Activated effector memory CD4-positive, alpha-beta T cell treated with anti-CD3 and anti-CD28 coated beads, Interleukin-2, amount 50 U/mL, for 16 hours (primary cell): ENCODE measurements around the gene CARD10.
A peak's percentile ranks its signal among the peaks of the same experiment; 100 is the strongest.
"Not testable (repeated sequence)": the region's sequence is repeated elsewhere in the genome, so short reads cannot be mapped to it uniquely, and the experiment has no call there.

ENCODE experiments used
- DNase-seq: peaks from one replicate; pipeline ENCODE4 v3.0.0-alpha.2; 2020

CARD10 gene

DNA sequence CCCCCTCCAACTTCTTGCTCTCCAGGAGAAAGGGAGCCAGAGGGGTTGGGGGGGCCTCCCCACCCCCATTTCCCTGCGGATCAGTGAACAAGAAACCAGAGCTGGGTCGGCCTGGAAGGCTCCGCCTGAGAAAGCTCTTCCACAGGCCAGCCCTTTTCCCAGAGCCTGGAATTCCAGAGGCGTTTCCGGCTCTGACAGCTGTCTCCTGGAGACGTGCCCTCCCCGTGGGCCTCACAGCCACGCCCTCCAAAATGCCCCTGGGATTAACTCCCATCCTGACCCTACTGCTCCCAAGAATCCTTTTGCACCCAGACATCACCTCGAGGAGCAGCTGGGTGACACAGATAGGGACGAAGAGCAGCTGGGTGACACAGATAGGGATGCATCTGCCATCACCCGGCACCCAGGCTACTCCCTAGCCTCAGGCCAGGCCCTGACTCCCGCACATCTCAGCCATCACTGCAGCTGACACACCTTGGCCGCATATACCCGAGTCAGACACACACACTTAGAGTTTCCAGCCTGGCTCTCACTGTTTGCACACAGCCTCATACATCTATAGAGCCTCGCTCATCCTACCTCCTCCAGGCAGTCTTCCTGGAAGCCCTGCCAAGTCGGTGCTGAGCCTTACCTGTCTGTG, 33.4 kb upstream of the CARD10 start:
- DNase-seq = no peak

DNA sequence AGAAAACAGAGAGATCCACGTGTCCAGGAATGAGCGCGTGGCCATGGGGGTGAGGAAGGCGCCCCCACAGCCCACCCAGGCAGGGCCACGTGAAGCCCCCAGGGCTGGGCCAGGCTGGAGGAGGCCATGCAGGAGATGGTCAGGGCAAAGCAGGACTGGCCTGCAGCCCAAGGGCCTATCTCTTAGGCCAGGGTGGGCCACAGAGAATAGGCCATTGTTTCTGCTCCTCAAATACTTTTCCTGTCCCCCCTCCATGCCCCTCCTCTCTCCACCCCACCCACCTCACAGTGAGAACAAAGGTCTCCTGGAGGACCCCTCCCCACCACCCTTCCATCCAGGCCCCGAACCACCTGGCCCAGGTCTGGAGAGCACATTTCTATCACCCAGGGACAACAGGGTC, 32.8 kb upstream of the CARD10 start:
- DNase-seq = no peak

DNA sequence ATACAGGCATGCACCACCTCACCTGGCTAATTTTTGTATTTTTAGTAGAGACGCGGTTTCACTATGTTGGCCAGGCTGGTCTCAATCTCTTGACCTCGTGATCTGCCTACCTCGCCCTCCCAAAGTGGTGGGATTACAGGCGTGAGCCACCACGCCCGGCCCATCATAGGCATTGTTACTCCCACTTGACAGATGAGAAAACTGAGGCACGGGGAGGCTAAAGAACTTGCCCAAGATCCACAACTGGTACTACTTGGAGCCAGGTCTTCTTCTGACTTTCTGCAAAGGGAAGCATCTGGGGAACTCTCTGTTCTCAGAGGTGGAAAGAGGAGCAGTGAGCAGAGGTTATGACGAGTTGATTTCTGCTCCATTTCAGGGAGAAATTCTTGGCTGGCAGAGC, 31.7 kb upstream of the CARD10 start:
- DNase-seq = not testable (repeated sequence)

- DNase-seq = no peak
Observed at GRCh38 chr22:37549704-37550059, 30.5 kb upstream of the CARD10 start.

GRCh38 chr22:37547251-37547741, 28.1 kb upstream of the CARD10 start:
- DNase-seq = no peak

GRCh38 chr22:37546437-37547250, 27.4 kb upstream of the CARD10 start:
- no peak for DNase-seq

- no peak for DNase-seq
Observed at GRCh38 chr22:37545703-37546436, 26.7 kb upstream of the CARD10 start.

DNA sequence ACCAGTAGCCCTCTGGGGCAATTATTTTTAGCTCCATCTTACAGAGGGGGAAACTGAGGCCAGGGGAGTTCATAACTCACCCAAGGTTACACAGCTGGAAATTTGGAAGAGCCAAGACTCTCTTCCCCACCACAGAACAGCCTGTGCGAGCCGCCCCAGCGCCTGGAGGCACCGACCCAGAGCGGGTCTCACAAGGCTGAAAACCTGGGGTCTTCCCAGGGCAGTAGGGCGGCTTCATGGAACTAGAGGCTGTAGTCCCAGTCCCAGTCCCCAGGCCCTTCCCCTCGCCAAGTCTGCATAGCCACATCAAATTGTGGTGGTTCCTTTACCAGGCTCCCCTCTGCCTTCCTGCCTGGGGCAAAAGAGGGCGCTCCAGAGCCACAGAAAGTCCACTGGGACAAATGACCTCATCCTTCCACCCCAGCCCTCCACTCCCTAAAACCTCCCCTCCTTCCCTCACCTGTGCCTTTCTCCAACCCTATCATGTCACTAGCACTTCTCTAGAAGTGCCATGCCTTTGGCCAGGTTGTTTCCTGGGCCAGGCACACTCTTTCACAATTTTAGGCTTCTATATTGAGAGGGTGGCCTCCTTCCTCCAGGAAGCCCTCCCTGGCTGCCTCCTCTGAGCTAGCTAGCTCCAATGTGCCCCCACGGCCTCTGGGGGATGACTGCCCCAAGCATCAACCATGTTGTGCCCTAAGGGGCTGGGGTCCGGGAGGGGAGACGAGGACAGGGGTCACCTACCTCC, 25.9 kb upstream of the CARD10 start:
- DNase-seq = peak; percentile 81

DNA sequence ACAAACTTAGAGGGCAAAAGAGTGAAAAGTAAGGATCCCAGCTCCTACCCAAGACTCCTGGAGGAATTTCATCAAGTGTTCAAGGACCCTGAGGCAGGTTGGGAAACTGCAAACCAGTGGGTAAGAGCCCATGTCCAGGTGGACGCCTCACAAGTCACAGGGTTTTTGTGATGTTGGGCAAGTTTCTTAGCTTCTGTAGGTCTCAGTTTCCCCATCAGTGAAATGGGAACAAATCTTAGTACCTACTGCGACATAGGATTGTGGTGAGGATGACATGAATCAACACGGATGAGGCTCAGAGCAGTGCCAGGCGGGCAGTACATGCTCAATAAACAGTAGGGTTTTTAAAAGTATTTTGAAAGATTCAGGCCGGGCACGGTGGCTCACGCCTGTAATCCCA, 23.7 kb upstream of the CARD10 start:
- DNase-seq = no peak

GRCh38 chr22:37542416-37542815, 23.2 kb upstream of the CARD10 start:
- DNase-seq = not testable (repeated sequence)

- not testable (repeated sequence) for DNase-seq
Observed at GRCh38 chr22:37539790-37540189, 20.6 kb upstream of the CARD10 start.

GRCh38 chr22:37538590-37539357, 19.6 kb upstream of the CARD10 start:
- peak; percentile 95 for DNase-seq

GRCh38 chr22:37535159-37535558, 15.9 kb upstream of the CARD10 start:
- no peak for DNase-seq

- DNase-seq = no peak
Observed at GRCh38 chr22:37534445-37534844, 15.2 kb upstream of the CARD10 start.

DNA sequence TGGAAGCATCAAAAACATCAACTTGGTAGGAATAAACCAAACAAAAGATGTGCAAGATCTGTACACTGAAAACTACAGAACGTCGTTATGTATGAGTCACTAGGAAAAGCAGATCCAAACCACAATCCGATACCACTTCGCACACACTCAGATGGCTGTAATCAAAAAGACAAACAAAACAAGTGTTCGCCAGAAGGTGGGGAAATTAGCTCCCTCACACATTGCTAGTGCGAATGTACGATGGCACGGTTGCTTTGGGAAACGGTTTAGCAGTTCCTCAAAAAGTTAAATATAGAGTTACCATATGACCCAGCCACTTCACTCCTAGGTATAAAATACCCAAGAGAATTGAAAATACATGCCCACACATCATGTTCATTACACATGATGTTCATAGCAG, 14.8 kb upstream of the CARD10 start:
- no peak for DNase-seq

- no peak for DNase-seq
Observed at GRCh38 chr22:37529652-37530345, 10.6 kb upstream of the CARD10 start.

DNA sequence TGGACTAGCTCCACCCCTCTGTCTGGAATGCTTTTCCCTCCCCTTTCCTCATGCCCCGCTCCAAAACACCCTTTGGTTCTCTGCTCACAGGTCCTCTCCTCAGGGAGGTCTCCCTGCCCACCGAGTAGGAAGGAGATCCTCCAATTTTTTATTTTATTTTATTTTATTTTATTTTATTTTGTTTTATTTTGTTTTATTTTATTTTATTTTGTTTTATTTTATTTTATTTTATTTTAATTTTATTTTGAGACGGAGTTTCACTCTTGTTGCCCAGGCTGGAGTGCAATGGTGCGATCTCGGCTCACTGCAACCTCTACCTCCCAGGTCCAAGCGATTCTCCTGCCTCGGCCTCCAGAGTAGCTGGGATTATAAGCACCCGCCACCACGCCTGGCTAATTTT, 8.7 kb upstream of the CARD10 start:
- not testable (repeated sequence) for DNase-seq

- not testable (repeated sequence) for DNase-seq
Observed at GRCh38 chr22:37527081-37527752, 8.0 kb upstream of the CARD10 start.

DNA sequence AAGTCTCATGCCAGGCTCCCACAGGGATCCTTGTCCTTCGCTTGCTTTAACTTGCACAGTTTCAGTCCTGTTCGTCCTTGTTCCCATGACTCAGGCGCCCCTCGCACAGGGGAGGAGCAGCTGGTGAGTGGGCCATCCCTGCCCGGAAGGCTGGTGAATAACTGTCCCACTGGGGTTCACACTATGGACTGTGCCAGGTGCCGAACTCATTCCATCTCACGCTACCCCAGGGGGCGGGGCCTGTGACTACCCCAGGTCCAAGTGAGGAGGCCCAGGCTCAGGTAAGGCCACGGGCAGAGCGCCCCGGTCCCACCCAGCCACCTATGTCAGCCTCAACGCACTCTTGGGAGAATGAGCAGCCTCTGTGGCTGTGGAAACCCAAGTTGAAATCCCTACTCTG, 7.2 kb upstream of the CARD10 start:
- no peak for DNase-seq

DNA sequence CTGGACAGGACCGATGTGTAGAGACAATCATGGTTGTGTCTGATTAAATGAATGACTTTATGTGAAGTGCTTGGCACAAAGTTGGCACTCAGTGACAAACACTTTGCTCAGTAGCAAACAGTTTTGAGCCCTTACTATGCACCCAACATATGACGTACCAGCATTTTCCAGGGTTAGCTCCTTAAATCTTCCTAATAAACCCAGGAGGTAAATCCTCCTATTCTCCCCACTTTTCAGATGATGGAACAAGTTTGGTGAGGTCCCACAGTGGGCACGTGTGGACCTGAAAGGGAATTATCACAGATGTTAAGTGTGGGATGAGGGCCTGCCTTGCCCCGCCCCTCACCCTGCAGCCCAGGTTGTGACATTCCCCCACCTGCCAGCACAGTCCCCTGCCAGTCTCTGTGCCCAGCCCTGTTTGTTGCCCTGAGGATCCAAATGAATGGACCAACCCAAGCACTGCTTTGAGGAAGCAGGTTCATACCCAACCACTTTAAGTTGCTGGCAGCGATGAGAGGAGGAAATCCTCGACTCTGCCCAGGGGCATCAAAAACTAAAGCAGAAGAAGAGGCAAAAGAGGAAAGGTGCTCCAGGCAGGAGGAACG, 6.6 kb upstream of the CARD10 start:
- DNase-seq = no peak
